MM.1S (cell line): Measurements from ENCODE around the gene CLASP1.
"Not testable (repeated sequence)": the region's sequence is repeated elsewhere in the genome, so short reads cannot be mapped to it uniquely, and the experiment has no call there.

Experiments
- DNase-seq: peaks from one replicate; pipeline ENCODE4 v3.0.0-alpha.2; 2015
- H2AFZ ChIP-seq: fragments of 300-600 bp; sonication (generic); 2 replicates; pipeline ENCODE4 v1.6.0; 2016; ENCODE audit warnings: antibody characterized with exemption, low read length
- H3F3A ChIP-seq: fragments of 300-600 bp; sonication (generic); 2 replicates; pipeline ENCODE4 v1.6.1; 2016; ENCODE audit warnings: mild to moderate bottlenecking, antibody characterized with exemption, low read length, moderate library complexity, mixed read lengths; ENCODE audit not compliant: insufficient read depth
- H3K27ac ChIP-seq: fragments of 300-600 bp; sonication (generic); 2 replicates; pipeline ENCODE4 v1.5.1; 2016; ENCODE audit warnings: mild to moderate bottlenecking, low read length
- H3K27me3 ChIP-seq: fragments of 300-600 bp; sonication (generic); replicated peaks from 2 replicates; pipeline ENCODE4 v1.6.0; 2016; ENCODE audit warnings: low read length; ENCODE audit not compliant: insufficient read depth
- H3K36me3 ChIP-seq: fragments of 300-600 bp; sonication (generic); replicated peaks from 2 replicates; pipeline ENCODE4 v1.6.1; 2016; ENCODE audit warnings: mild to moderate bottlenecking, low read length, mixed read lengths; ENCODE audit not compliant: insufficient read depth
- H3K4me1 ChIP-seq: fragments of 300-600 bp; sonication (generic); 2 replicates; pipeline ENCODE4 v1.6.1; 2016; ENCODE audit warnings: low read length, mixed read lengths
- H3K4me2 ChIP-seq: fragments of 300-600 bp; sonication (generic); 2 replicates; pipeline ENCODE4 v1.6.0; 2016; ENCODE audit warnings: low read depth, low read length
- H3K4me3 ChIP-seq: fragments of 300-600 bp; sonication (generic); 2 replicates; pipeline ENCODE4 v1.5.1; 2016; ENCODE audit warnings: low read length, mixed read lengths
- H3K79me2 ChIP-seq: fragments of 300-600 bp; sonication (generic); 2 replicates; pipeline ENCODE4 v1.6.1; 2016; ENCODE audit warnings: mixed run types, low read length, mixed read lengths
- H3K9ac ChIP-seq: fragments of 300-600 bp; sonication (generic); 2 replicates; pipeline ENCODE4 v1.6.1; 2016; ENCODE audit warnings: low read length, mixed read lengths
- H3K9me2 ChIP-seq: fragments of 300-600 bp; sonication (generic); replicated peaks from 2 replicates; pipeline ENCODE4 v1.6.1; 2016; ENCODE audit warnings: mild to moderate bottlenecking, low read length, mixed read lengths; ENCODE audit not compliant: insufficient read depth
- H3K9me3 ChIP-seq: fragments of 300-600 bp; sonication (generic); replicated peaks from 2 replicates; pipeline ENCODE4 v1.6.1; 2016; ENCODE audit warnings: mild to moderate bottlenecking, low read length, mixed read lengths; ENCODE audit not compliant: insufficient read depth
- H4K20me1 ChIP-seq: fragments of 300-600 bp; sonication (generic); 2 replicates; pipeline ENCODE4 v1.6.1; 2016; ENCODE audit warnings: mild to moderate bottlenecking, low read length, moderate library complexity, mixed read lengths; ENCODE audit not compliant: insufficient read depth
- EZH2 ChIP-seq: fragments of 300-600 bp; sonication (generic); optimal IDR thresholded peaks from 2 replicates; pipeline ENCODE3; 2017; ENCODE audit warnings: low read depth, mild to moderate bottlenecking, antibody characterized with exemption, low read length, mixed read lengths
- EZH2phosphoT487 ChIP-seq: fragments of 300-600 bp; sonication (generic); IDR thresholded peaks from 2 replicates; pipeline ENCODE4 v1.6.1; 2018; ENCODE audit warnings: antibody characterized with exemption, low read length
- TF ChIP-seq, protein P1 (sequence below): fragments of 300-600 bp; sonication (generic); IDR thresholded peaks from 2 replicates; pipeline ENCODE4 v1.5.1; 2016; ENCODE audit warnings: antibody characterized with exemption, low read length, mixed read lengths

CLASP1 gene

DNA sequence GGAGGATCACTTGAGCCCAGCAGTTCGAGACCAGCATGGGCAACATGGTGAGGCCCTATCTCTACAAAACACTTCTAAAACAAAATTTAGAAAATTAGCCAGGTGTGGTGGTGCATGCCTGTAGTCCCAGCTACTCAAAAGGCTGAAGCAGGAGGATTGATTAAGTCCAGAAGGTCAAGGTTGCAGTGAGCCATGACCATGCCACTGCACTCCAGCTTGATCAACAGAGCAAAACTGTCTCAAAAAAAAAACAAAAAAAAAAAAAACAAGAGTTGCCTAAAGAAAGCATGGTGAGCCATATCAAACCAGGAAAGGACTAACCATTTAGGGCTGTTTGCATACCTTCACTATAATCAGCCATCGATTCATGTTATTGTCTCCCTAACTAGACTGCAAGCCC lies 4.5 kb downstream of the CLASP1 start:
- no peak overlapping the region for H3K4me3 ChIP-seq
- H3K9ac ChIP-seq, result no peak overlapping the region
- no peak overlapping the region for H2AFZ ChIP-seq
- H3K4me1 ChIP-seq, result no peaks in the 10 kb centered on the region
- no peak for DNase-seq
- H3K4me2 ChIP-seq, result no peak overlapping the region
- TF ChIP-seq EZH2phosphoT487 (no peak), EZH2 (no peak)
- TF ChIP-seq, protein P1, sequence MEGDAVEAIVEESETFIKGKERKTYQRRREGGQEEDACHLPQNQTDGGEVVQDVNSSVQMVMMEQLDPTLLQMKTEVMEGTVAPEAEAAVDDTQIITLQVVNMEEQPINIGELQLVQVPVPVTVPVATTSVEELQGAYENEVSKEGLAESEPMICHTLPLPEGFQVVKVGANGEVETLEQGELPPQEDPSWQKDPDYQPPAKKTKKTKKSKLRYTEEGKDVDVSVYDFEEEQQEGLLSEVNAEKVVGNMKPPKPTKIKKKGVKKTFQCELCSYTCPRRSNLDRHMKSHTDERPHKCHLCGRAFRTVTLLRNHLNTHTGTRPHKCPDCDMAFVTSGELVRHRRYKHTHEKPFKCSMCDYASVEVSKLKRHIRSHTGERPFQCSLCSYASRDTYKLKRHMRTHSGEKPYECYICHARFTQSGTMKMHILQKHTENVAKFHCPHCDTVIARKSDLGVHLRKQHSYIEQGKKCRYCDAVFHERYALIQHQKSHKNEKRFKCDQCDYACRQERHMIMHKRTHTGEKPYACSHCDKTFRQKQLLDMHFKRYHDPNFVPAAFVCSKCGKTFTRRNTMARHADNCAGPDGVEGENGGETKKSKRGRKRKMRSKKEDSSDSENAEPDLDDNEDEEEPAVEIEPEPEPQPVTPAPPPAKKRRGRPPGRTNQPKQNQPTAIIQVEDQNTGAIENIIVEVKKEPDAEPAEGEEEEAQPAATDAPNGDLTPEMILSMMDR, result no peak
- H3K36me3 ChIP-seq, result no peaks in the 10 kb centered on the region
- H3F3A ChIP-seq, result peaks cover 23% of the 10 kb centered on the region
- H3K9me3 ChIP-seq, result no peaks in the 10 kb centered on the region
- H3K9me2 ChIP-seq, result no peaks in the 10 kb centered on the region
- peaks cover 95% of the 10 kb centered on the region for H3K79me2 ChIP-seq
- peaks cover 4% of the 10 kb centered on the region; the same call in 1 of the 2 replicates for H4K20me1 ChIP-seq
- H3K27ac ChIP-seq, result no peak overlapping the region
- no peaks in the 10 kb centered on the region for H3K27me3 ChIP-seq

DNA sequence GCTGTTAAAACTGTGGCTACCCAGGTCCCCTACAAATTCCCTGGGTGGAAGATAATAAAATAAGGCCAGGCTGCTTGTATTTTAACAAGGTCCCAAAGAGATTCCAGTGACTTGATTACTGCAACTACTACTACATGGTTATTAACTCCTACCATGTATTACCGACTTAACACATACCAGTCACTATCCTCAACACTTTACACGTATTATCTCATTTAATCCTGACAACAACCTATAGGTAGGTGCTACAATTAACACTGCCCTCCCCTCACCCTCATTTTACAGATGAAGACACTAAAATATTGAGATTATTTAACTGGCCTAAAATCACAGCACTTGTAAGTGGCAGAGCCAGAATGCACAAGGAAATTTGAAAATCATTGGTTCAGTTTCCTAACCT lies 5.4 kb downstream of the CLASP1 start:
- no peak for DNase-seq
- Histone ChIP-seq H3K4me2 (no peak overlapping the region), H3K4me3 (no peak overlapping the region), H3K9ac (no peak overlapping the region), H3K9me2 (no peaks in the 10 kb centered on the region), H3F3A (peaks cover 16% of the 10 kb centered on the region), H3K27me3 (no peaks in the 10 kb centered on the region), H3K4me1 (no peaks in the 10 kb centered on the region), H3K27ac (no peak overlapping the region), H3K79me2 (peaks cover 99% of the 10 kb centered on the region), H3K9me3 (no peaks in the 10 kb centered on the region), H2AFZ (no peak overlapping the region), H3K36me3 (no peaks in the 10 kb centered on the region), H4K20me1 (peaks cover 4% of the 10 kb centered on the region; the same call in 1 of the 2 replicates)
- TF ChIP-seq, protein P1, result no peak

DNA sequence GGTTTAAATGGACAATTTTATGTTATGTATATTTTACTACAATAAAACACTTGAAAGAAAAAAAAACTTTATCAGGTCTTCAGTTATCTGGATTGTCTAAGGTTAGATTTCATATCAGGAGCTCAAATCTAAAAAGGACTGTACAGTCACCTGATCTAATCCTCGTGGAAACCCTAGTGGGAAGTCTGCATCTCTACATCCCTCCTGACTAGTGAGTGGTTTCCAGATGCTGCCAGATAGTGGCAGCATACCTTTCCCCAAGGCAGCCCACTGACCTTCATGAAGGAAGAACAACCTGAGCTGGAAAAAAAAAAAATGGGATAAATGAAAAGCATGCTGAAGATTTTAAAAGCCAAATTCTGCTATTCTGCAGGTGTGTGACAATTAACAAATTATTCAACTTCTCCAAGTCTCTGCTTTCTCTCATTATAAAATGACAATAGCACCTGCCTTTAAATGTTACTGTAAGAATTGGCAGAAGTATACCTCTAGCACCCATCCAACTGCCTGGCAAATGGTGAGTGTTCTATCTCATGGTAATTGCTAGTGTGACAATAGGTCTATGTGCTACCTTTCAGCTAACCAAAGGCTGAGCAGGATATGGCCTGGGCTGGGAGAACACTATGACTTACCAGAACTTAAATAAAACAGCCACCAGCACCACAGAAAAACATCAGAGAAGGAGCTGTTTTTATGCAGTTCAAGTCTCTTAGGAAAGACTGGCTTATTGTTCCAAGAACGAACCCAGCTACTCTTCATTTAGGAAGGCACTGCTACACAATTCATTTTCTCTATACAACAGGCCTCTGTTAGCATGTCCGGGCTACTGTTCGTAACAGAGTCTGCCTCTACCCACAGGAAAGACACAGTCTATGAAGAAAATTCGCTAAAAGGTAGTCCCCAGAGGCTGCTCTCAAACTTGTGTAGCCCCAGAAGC lies 8.6 kb downstream of the CLASP1 start:
- Histone ChIP-seq H3K27ac (no peak overlapping the region), H3K4me3 (no peak overlapping the region), H3K4me2 (no peak overlapping the region), H3K4me1 (no peaks in the 10 kb centered on the region), H3F3A (no peaks in the 10 kb centered on the region), H3K79me2 (peaks cover 92% of the 10 kb centered on the region), H3K9me3 (no peaks in the 10 kb centered on the region), H3K9me2 (no peaks in the 10 kb centered on the region), H4K20me1 (peaks cover 4% of the 10 kb centered on the region; the same call in 1 of the 2 replicates), H2AFZ (no peak overlapping the region), H3K9ac (no peak overlapping the region), H3K27me3 (no peaks in the 10 kb centered on the region), H3K36me3 (no peaks in the 10 kb centered on the region)
- TF ChIP-seq, protein P1, result no peak
- no peak for TF ChIP-seq EZH2
- TF ChIP-seq EZH2phosphoT487, result no peak
- DNase-seq, result no peak

DNA sequence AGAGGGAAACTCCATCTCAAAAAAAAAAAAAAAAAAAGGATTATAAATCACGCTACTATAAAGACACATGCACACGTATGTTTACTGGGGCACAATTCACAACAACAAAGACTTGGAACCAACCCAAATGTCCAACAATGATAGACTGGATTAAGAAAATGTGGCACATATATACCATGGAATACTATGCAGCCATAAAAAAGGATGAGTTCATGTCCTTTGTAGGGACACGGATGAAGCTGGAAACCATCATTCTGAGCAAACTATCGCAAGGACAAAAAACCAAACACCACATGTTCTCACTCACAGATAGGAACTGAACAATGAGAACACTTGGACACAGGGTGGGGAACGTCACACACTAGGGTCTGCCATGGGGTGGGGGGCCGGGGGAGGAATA lies 9.4 kb downstream of the CLASP1 start:
- H3K4me1 ChIP-seq, DNase-seq, H3K9me3 ChIP-seq, H3K9me2 ChIP-seq, H4K20me1 ChIP-seq, H3K4me3 ChIP-seq, H3K27me3 ChIP-seq, H3F3A ChIP-seq, H3K36me3 ChIP-seq, H3K9ac ChIP-seq, H2AFZ ChIP-seq, H3K27ac ChIP-seq, H3K4me2 ChIP-seq: not testable (repeated sequence)
- H3K79me2 ChIP-seq, result peaks cover 92% of the 10 kb centered on the region
